Cerebellar cortex (tissue), 1 donor: ENCODE measurements around the gene ARMC5.
A peak's percentile ranks its signal among the peaks of the same experiment; 100 is the strongest.
"Not testable (repeated sequence)": the region's sequence is repeated elsewhere in the genome, so short reads cannot be mapped to it uniquely, and the experiment has no call there.

Experiments
- DNase-seq: peaks from one replicate; pipeline ENCODE4 v3.0.0-alpha.2; 2015; ENCODE audit warnings: low spot score

Gene ARMC5

DNA sequence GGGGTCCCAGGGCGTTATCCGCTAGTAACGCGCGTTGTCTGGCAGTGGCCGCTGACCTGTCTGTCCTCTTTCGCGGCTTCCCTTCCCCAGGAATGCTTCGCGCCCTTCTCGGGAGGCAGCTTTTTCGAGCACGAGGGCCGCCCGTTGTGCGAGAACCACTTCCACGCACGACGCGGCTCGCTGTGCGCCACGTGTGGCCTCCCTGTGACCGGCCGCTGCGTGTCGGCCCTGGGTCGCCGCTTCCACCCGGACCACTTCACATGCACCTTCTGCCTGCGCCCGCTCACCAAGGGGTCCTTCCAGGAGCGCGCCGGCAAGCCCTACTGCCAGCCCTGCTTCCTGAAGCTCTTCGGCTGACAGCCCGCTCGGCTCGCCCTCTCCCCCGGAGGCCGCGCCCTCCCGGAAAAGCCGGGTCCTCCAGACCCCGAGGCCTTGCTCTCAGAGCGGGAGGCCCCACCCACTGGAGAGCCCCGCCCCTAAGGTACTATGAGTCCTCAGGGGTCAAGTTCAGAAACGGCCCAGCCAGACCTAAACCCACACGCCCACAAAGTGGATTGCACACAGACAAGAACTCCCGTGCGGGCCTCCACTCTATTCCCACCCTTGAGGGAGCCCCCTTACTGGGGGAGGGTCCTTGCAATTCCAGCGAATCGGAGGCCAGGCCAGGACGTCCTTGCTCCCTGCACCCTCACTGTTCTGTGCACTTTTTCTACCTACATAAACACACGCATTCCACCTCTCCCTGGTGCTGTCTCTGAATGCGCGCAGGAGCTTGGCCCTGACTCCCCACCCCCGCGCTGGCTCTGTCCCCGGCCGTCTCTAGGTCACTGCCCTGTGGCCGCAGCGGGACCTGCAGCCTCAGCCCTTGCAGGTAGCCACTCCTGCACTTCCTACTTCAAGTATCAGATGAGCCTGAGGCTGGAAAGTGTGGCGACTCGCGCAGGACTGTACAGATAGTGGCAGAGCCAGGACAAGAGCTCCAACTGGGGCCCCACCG is 18.2 kb downstream of the ARMC5 start:
- no peak for DNase-seq

DNA sequence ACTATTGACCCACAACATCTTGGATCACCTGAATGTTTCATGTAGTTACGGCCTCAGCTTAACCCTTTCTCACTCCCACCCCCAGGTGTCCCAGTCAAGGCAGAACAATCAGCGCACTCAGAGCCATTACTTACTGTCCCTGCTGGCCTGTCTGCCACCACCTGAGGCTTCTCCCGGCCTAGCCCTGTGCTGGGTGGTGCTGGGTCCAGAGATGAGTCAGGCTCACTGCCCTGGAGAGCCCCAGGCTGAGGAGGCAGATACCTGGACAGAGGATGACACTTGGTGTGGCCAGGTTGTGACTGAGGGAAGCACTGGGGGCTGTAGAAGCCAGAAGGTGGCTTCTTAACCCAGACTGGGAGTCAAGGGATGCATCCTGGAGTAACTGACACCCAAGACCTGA is 19.7 kb downstream of the ARMC5 start:
- DNase-seq = no peak

DNA sequence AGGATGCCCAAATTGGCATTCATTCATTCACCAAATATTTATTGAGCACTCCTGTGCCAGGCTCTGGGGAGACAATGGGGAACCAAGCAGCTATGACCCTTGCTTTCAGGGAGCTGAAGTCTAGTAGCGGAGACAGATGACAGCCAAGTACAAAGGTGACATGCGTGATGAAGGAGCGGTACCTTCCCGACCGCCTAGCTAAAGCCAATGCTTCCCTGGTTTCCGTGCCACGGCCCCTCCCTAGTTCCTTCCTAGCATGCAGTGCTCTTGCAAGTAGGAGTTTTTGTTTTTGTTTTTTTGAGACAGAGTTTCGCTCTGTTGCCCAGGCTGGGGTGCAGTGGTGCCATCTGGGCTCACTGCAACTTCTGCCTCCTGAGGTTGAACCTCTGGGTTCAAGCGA is 20.4 kb downstream of the ARMC5 start:
- no peak for DNase-seq

DNA sequence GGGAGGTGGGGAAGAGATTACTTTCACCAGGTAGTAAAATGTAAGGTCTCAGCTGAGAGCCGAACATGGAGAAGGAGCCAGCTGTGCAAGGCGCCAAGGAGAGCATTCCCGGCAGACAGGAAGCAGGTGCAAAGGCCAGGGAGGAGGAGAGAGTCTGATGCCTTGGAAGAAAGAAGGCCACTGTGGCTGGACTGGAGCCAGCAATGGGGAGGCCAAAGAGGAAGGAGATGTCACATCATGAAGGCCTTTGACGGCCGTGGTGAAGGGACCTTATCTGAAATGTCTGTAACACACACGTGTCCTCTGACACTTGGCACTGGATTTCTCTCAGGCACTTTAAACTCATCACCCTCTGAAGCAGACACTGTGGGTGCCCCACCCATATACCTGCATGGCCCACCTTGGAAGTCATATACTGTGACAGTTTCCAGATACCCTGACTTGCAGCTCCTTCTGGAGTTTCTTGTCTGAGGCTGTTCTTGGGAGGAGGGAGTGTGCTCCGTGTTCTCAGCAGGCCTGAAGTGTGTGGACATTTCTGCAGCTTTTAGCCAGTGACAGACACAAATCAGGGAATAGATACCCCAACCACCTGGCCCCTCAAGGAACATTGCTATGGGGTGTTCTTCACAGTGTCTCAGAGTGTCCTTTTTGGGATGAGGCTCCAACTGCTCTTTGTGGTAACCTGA is 21.7 kb downstream of the ARMC5 start:
- DNase-seq = no peak

DNA sequence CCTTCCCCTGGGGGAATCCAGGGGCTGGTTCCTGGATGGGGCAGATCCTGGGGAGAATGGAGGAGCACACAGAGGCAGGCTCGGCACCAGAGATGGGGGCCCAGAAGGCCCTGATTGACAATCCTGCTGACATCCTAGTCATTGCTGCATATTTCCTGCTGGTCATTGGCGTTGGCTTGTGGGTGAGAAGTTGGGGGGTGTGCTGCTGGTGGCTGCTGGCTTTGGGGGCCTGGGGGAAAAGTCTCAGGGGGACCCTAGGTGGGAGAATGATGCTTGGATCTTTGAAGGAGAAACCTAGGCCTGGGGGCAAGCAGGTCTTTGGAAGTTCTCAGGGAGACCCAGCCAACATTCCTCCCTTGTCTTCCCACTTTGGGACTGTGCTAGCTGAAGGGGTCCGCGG is 23.8 kb downstream of the ARMC5 start, which contains the start of gene SLC5A2:
Gene SLC5A2, plus strand, starts transcription at position 43 of the 400 bp plus-strand sequence. Its CDS starts 14 bp downstream, at position 57.
- DNase-seq = no peak

DNA sequence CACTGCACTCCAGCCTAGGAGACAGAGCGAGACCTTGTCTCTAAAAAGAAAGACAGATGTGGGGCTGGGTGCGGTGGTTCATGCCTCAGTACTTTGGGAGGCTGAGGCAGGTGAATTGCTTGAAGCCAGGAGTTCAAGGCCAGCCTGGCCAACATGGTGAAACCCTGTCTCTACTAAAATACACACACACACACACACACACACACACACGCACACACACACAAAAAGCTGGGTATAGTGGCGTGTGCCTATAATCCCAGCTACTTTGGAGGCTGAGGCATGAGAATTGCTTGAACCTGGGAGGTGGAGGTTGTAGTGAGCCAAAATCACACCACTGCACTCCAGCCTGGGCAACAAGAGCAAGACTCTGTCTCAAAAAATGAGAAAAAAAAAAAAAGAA is 24.7 kb downstream of the ARMC5 start:
- not testable (repeated sequence) for DNase-seq

DNA sequence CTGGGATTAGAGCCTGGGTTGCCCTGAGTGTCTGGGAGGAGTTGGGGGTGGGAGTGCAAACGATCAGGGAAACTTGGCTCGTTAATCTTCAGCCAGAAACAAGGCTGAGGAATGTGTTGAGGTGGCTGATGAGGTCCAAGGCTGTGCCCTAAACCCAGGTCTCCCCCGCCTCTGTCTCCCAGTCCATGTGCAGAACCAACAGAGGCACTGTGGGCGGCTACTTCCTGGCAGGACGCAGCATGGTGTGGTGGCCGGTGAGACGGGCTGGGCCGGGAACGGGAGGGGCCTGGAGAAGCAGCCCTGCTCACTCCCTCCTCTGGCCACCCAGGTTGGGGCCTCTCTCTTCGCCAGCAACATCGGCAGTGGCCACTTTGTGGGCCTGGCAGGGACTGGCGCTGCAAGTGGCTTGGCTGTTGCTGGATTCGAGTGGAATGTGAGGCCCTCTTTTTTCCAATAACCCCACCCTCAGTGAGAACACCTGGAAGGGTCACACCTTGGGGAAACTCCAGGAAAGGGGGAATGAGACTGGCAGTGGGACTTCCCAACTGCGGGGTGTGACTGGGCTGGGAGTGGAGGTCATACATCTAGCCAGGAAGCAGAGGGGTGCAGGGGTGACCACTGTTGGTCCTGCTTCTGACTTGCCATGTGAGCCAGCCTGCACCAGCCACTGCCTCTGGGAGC is 25.3 kb downstream of the ARMC5 start:
- no peak for DNase-seq

DNA sequence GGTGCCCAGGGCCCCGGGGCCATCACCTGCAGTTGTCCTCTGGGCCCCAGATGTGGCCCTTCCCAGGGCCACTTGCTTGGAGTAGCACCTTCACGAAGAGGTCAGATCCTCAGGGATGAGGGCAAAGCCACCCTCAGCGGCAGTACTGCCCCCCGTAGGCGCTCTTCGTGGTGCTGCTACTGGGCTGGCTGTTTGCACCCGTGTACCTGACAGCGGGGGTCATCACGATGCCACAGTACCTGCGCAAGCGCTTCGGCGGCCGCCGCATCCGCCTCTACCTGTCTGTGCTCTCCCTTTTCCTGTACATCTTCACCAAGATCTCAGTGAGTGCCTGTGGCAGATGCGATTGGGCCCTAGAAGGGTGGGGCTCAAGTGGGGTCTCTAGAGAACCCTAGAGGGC is 26.3 kb downstream of the ARMC5 start:
- DNase-seq = no peak

DNA sequence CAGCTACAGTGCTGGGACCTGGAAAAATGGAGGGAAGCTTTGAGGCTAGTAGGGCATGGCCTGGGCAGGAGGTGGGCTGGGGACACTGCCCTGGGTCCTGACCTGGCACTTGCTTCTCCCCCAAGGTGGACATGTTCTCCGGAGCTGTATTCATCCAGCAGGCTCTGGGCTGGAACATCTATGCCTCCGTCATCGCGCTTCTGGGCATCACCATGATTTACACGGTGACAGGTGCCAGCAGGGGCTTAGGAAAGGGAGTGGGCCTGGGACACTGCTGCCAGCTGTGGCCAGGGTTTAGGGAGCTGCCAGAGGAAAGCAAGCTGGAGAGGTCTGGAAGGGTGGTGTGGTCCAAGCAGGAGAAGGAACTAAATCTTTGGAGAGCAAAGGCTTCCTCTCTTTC is 26.7 kb downstream of the ARMC5 start:
- no peak for DNase-seq

DNA sequence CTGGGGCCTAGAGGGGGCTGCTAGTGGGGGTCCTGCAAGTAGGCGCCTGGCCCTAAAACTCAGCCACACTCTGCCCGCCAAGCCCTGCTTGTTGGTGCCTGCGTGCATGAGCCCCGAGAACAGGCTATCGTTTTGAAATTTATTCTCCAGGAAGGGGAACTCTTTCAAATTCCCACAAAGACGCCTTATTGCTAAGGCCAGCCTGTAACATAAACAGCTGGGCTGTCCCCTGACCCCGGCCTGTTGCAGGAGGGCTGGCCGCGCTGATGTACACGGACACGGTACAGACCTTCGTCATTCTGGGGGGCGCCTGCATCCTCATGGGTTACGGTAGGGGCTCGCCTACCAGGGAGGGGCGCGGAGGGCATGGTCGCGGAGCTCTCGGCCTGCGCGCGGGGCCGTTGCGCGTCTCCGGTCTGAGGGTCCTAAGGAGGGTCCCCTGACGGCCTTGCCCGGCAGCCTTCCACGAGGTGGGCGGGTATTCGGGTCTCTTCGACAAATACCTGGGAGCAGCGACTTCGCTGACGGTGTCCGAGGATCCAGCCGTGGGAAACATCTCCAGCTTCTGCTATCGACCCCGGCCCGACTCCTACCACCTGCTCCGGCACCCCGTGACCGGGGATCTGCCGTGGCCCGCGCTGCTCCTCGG is 27.9 kb downstream of the ARMC5 start:
- DNase-seq = no peak

DNA sequence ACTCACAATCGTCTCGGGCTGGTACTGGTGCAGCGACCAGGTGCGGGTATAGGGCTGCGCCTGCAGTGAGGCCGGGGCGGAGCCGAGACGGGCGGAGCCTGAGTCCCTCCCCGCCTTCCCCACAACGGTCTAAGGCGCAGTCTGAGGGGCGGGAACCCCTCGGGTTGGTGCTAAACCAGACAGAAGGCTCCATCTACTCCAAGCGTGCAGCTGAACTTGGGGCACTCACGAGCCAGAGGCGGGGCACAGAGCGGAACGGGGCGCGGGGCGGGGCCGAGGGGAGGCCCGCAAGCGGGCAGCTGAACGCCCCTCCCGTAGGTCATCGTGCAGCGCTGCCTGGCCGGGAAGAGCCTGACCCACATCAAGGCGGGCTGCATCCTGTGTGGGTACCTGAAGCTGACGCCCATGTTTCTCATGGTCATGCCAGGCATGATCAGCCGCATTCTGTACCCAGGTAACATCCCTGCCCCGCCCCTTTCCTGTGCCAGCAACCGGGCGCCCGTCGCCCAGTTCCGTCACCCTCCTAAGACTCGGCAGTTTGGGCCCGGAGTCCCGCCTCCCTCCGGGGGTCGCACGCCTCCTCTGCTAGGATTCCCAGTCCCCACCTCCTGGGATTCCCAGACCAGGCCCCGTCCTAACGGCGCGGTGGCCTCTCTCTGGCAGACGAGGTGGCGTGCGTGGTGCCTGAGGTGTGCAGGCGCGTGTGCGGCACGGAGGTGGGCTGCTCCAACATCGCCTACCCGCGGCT is 28.6 kb downstream of the ARMC5 start:
- peak; percentile 51 for DNase-seq

DNA sequence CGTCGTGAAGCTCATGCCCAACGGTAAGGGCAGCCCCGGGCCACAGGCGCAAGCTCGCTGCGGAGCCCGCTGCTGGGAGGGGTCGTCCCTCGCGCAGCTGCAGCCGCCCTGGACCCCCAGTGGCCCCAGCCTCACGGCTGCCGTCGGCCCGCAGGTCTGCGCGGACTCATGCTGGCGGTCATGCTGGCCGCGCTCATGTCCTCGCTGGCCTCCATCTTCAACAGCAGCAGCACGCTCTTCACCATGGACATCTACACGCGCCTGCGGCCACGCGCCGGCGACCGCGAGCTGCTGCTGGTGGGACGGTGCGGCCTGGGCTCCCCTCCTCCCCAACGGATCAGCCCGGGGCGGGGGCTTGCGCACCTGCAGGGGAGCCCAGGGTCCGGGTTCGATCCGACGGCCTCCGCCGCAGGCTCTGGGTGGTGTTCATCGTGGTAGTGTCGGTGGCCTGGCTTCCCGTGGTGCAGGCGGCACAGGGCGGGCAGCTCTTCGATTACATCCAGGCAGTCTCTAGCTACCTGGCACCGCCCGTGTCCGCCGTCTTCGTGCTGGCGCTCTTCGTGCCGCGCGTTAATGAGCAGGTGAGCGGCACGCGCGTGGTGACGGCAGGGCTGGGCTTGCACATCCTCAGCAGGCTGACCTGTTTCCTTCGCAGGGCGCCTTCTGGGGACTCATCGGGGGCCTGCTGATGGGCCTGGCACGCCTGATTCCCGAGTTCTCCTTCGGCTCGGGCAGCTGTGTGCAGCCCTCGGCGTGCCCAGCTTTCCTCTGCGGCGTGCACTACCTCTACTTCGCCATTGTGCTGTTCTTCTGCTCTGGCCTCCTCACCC is 29.4 kb downstream of the ARMC5 start:
- DNase-seq = no peak

DNA sequence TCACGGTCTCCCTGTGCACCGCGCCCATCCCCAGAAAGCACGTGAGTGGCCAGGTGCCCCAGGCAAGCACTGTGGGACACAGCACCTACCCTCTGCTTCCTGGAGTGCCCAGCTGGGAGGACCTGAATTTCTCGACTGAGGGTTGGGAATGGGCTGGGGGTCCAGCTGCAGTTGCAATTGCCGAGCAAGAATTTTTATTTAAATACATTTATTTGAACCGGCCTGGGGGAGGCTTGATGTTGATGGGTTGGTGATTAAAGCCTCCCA is 29.9 kb downstream of the ARMC5 start:
- DNase-seq = no peak

DNA sequence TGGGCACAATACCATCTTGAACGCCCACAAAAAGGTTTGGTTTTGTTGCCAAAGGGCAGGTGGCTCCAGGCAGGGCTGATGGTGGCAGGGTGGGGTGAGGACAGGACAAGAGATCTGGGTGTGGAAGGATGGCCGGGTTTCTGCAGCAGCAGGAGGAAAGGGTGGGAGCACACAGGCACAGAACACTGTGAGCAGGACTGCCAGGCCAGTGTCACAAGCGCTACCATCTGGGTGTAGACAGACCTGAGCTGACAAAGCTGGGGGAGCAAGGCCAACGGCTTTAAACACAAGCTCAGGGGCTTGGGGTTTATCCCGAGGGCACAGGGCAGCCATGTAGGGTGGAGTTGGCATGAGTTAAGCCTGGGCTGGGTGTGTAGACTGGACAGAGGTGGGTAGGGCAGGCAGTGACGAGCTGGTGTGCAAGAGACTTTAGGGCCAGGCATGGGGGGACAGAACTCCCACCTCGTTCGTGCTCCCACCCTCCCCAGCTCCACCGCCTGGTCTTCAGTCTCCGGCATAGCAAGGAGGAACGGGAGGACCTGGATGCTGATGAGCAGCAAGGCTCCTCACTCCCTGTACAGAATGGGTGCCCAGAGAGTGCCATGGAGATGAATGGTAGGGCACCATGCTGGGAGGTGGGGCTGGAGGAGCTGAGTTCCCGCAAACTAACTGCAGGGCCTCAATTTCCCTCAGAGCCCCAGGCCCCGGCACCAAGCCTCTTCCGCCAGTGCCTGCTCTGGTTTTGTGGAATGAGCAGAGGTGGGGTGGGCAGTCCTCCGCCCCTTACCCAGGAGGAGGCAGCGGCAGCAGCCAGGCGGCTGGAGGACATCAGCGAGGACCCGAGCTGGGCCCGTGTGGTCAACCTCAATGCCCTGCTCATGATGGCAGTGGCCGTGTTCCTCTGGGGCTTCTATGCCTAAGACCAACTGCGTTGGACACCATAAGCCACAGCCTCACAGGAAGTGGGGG is 30.6 kb downstream of the ARMC5 start:
- DNase-seq = no peak

DNA sequence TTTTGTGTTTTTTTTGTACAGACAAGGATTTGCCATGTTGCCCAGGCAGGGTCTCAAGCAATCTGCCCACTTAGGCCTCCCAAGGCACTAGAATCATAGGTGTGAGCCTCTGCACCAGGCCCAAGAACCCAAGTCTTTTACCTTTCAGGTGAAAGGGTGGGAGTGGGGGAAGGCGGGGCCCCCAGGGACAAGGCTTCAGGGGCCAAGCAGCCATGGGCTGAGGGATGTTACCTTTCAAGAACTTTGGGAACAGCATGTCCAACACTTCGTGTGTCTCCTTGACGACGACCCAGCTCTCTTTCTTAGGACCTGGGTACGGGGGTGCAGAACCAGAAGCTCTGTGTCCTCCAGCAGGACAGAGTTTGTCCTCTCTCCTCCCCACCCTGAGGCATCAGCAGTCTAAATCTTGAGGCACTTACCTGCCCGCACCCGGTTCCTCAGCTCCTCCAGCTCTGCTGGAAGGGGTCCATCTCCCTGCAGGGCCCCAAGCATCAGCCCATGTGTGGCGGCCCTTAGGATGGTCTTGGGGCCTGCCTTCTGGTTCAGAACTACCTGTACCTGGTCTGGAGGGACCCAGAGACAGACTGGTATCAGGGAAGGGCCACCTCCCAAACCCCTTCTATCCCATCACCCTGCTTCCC is 32.6 kb downstream of the ARMC5 start:
- no peak for DNase-seq

DNA sequence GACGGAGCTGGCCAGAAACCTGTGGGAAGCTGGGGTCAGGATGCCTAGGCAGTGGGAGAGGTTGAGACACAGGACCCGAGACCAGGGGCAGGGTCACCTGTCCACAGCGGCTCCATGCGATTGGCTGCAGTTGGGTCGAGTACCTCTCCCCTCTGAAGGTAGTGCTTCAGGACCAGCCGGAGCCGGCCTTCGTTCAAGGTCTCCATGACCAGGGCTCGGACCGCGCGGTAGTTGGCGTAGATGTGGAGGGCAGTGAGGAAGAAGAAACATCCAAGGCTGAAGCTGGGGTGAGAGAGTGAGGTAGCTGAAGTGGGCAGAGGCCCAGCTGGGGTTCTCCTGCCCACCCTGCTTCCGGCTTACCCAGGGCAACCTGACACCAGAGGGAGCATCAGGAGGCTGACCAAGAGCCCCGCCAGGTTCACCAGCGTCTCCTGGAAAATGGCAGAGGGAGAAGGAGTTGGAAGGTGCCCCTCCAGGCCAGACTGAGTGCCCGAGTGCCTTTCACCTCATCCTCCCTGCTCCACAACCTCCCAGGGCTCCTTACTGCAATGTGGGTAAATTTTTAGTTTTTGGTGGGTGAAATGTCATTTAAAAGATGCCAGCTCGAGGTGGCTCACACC is 34.3 kb downstream of the ARMC5 start:
- DNase-seq = no peak

DNA sequence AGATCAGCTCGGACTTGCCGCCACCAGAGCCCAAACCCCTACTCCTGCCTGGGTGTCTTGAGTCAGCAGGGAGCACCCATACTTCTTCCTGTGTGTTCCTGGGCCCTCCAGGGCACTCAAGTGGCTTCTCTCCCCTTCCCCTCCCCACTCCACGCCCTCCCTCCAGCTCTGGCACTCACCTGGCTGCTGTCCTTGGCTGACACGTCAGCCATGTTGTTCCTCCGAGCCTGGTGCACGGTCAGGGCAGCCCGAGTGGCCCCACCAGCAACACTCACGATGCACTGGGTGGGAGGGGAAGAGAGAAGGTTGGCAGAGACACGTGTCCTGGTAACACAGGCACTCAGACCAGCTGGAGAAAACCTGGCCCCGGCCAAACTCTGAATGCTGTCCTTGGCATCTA is 37.4 kb downstream of the ARMC5 start:
- no peak for DNase-seq

DNA sequence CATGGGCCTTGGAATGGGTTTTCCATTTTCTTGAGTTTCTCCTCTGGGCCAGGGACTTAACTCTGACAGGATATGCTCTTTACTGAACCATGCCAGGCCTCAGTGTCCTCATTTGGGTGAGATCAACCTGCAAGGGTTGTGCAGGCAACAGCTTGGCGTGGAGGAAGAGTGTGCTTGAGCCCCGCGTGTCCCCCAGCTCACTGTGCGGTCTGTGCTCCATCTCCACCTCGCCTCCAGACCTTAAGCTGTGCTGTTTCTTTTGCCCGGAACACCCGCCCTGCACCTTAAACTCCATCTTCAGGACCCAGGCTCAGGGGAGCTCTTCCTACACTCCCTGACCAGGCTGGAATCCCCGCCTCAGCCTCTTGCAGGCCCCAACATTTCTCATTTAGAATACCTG is 39.2 kb downstream of the ARMC5 start:
- DNase-seq = no peak

DNA sequence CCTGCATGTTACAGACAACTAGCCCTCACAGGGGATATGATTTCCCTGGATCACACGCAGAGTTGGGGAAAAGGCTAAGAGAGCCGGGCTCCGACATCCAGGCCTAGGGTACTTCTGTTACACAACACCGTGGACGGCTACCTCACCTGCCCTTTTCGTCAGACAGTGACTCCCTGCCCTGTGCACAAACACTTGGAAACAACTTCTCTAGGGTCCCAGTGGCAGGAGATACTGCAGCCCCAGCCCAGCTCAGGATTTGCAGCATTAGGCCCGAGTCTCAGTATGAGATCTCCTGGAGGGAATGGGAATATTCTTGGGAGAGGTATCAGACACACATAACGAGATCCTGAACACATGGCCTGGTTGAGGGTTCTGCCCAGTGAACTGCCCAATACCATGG is 40.6 kb downstream of the ARMC5 start:
- no peak for DNase-seq
